ENCODE measurements around the gene NKX6-1.

NKX6-1 gene

GRCh38 chr4:84482564-84483563 lies 16.2 kb downstream of the NKX6-1 start:
- DNase-seq (ENCODE audit: low spot score): no peak
- peak; percentile 2 for TF ChIP-seq CTCF (IDR thresholded peaks at IDR 0.05; ENCODE audit: extremely low read depth, insufficient read depth, missing control alignments)
- in situ Hi-C loops (cut with MboI; ENCODE audit: low pct_unique_long_range_greater_than_20kb, low sequenced_read_pairs, unreplicated experiment): no loop called here

DNA sequence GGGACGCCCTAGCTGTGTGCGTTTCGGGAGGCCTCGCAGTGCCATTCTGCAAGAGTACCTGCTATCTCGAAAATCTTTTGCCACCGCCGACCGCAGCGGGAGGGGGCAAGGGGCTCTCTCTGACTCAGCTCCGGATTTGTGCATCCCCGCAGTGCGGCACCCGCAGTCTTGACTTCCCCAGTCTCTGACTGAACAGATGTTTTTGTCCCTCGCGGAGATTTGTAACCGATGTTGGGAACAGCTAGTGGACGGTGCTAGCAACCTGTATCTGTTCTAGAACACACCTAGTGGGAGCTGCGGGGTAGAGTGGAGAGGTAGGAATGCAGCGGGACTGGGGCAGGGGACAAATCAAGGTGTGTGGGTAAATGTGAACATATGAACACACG lies 17.2 kb downstream of the NKX6-1 start:
- no peak for TF ChIP-seq CTCF (IDR thresholded peaks at IDR 0.05; ENCODE audit: extremely low read depth, insufficient read depth, missing control alignments)
- in situ Hi-C loops (cut with MboI; ENCODE audit: low pct_unique_long_range_greater_than_20kb, low sequenced_read_pairs, unreplicated experiment): no loop called here
- no peak for DNase-seq (ENCODE audit: low spot score)

GRCh38 chr4:84481077-84481859 lies 17.8 kb downstream of the NKX6-1 start:
- no peak for DNase-seq (ENCODE audit: low spot score)
- TF ChIP-seq CTCF (IDR thresholded peaks at IDR 0.05; ENCODE audit: extremely low read depth, insufficient read depth, missing control alignments): no peak
- in situ Hi-C loops (cut with MboI; ENCODE audit: low pct_unique_long_range_greater_than_20kb, low sequenced_read_pairs, unreplicated experiment): no loop called here

GRCh38 chr4:84480082-84480481 lies 19.0 kb downstream of the NKX6-1 start:
- TF ChIP-seq CTCF (IDR thresholded peaks at IDR 0.05; ENCODE audit: extremely low read depth, insufficient read depth, missing control alignments): no peak
- no peak for DNase-seq (ENCODE audit: low spot score)

GRCh38 chr4:84479663-84480062 lies 19.4 kb downstream of the NKX6-1 start:
- no peak for DNase-seq (ENCODE audit: low spot score)
- TF ChIP-seq CTCF (IDR thresholded peaks at IDR 0.05; ENCODE audit: extremely low read depth, insufficient read depth, missing control alignments): no peak
- in situ Hi-C loops (cut with MboI; ENCODE audit: low pct_unique_long_range_greater_than_20kb, low sequenced_read_pairs, unreplicated experiment): no loop called here

More at GRCh38 chr4:84480082-84480481, 19.0 kb downstream of the NKX6-1 start:
- in situ Hi-C loops (cut with MboI; ENCODE audit: low pct_unique_long_range_greater_than_20kb, low sequenced_read_pairs, unreplicated experiment): no loop called here

GRCh38 chr4:84477738-84478137 lies 21.4 kb downstream of the NKX6-1 start:
- in situ Hi-C loops (cut with MboI; ENCODE audit: low pct_unique_long_range_greater_than_20kb, low sequenced_read_pairs, unreplicated experiment): no loop called here
- no peak for TF ChIP-seq CTCF (IDR thresholded peaks at IDR 0.05; ENCODE audit: extremely low read depth, insufficient read depth, missing control alignments)
- DNase-seq (ENCODE audit: low spot score): no peak

Data from GM13977 (cell line).